Measurements from ENCODE around the gene ZBED5.

DNA sequence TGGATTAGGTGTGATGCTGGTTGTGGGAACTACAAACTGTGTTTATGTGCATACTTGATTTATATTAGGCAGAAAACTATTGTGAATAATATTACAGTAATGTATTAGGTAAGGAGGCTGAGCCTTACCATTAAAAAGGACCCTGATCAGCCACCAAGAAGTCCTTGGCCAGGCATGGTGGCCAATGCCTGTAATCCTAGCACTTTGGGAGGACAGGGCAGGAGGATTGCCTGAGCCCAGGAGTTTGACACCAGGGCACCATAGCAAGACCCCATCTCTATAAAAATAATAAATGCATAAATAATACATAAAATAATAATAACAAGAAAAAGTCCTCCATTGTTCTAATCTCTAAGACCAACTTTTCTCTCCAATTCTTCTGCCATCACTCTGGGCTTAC, 3.2 kb upstream of the ZBED5 start:
- TF ChIP-seq, protein P1, sequence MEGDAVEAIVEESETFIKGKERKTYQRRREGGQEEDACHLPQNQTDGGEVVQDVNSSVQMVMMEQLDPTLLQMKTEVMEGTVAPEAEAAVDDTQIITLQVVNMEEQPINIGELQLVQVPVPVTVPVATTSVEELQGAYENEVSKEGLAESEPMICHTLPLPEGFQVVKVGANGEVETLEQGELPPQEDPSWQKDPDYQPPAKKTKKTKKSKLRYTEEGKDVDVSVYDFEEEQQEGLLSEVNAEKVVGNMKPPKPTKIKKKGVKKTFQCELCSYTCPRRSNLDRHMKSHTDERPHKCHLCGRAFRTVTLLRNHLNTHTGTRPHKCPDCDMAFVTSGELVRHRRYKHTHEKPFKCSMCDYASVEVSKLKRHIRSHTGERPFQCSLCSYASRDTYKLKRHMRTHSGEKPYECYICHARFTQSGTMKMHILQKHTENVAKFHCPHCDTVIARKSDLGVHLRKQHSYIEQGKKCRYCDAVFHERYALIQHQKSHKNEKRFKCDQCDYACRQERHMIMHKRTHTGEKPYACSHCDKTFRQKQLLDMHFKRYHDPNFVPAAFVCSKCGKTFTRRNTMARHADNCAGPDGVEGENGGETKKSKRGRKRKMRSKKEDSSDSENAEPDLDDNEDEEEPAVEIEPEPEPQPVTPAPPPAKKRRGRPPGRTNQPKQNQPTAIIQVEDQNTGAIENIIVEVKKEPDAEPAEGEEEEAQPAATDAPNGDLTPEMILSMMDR (IDR thresholded peaks at IDR 0.05): no peak
- no peak for TF ChIP-seq ZFX (IDR thresholded peaks at IDR 0.05; ENCODE audit: borderline replicate concordance)

Data from 22Rv1 (cell line).